ENCODE data around the gene WDR59. TPM values are rescaled to one million over a fixed set of nuclear protein-coding genes. Genes with fewer than 3 reads are reported as not detected.

Gene WDR59
- polyA plus RNA-seq, 1 of the 3 experiments (the other 2 are of a cell fraction) = 48.2 TPM

DNA sequence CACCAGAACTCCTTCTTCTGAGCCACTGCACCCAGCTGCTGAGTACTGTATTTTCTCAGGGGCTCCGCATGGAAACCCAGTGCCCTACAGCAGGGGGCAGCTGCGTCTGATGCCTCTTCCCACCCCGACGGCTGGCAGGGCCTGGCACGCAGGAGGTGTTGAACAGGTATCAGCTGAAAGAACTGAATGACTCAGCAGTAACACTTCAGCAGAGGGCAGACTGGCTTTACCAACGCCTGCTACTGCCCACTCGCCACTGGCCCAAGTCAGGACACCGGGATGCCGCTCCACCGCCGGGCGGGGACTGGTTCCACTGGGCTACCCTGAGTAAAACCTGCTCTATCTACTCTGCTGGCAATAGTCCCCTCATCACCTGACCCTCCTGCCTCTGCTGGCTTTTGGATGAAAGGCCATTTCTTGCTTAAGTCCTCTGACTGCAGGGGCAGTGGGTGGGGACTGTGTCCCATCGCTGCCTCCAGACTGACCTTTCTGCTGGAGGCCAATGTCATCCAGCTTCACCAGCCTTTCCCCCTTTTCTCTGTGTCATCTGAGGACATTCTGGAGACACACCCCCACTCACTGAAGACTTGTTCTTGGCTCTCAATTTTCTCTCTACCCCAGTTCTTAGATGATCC, 109.9 kb downstream of the WDR59 start:
- Histone ChIP-seq H3K36me3 (replicated peaks in 1 of 2; ENCODE audit: control insufficient read depth in 1 of 2, insufficient read depth in 2 of 2, low read length in 1 of 2) (peaks cover 19 to 30% of the 10 kb centered on the region in 2 experiments), H3F3A (replicated peaks; ENCODE audit: insufficient read depth) (no peaks in the 10 kb centered on the region), H4K20me1 (ENCODE audit: insufficient read depth) (no peaks in the 10 kb centered on the region), H3K4me1 (ENCODE audit: control insufficient read depth in 1 of 2, insufficient read depth in 2 of 2, low read depth in 1 of 2, low read length in 1 of 2) (peaks cover 0 to 3% of the 10 kb centered on the region in 2 experiments; a peak in 1 of 4 replicates), H3K27ac (ENCODE audit: low read depth in 2 of 2, low read length in 1 of 2) (no peak overlapping the region), H3K9me3 (no peaks in the 10 kb centered on the region), H3K27me3 (ENCODE audit: insufficient read depth) (no peaks in the 10 kb centered on the region), H3K4me3 (ENCODE audit: low read depth in 2 of 2, low read length in 1 of 2) (no peak overlapping the region), H3K9me2 (no peaks in the 10 kb centered on the region), H2AFZ (ENCODE audit: low read depth) (no peak overlapping the region), H3K79me2 (ENCODE audit: insufficient read depth) (no peaks in the 10 kb centered on the region), H3K9ac (no peak overlapping the region), H3K4me2 (no peak overlapping the region)
- no peak for TF ChIP-seq RCOR1 (IDR thresholded peaks at IDR 0.05; ENCODE audit: low read length)
- no peak for TF ChIP-seq TEAD4 (IDR thresholded peaks at IDR 0.05; ENCODE audit: borderline replicate concordance, insufficient read depth)
- no peak for TF ChIP-seq EP300 (IDR thresholded peaks at IDR 0.05; ENCODE audit: borderline replicate concordance in 1 of 2, low read depth in 1 of 2, low read length in 1 of 2)
- TF ChIP-seq RFX5 (IDR thresholded peaks at IDR 0.05; ENCODE audit: low read length) = no peak
- no peak for TF ChIP-seq MEF2A (IDR thresholded peaks at IDR 0.05; ENCODE audit: borderline replicate concordance, low read depth)
- TF ChIP-seq FOXJ3 (CRISPR knock-in tag; IDR thresholded peaks at IDR 0.05) = no peak
- no peak for TF ChIP-seq CHD2 (IDR thresholded peaks at IDR 0.05; ENCODE audit: low read length, partially characterized antibody)
- TF ChIP-seq NRF1 (IDR thresholded peaks at IDR 0.05; ENCODE audit: low read depth, low read length) = no peak
- TF ChIP-seq ELF1 (IDR thresholded peaks at IDR 0.05) = no peak
- no peak for TF ChIP-seq FOSL2 (IDR thresholded peaks at IDR 0.05; ENCODE audit: borderline replicate concordance, low read depth)
- no peak for TF ChIP-seq GATA2 (CRISPR knock-in tag; IDR thresholded peaks at IDR 0.05)
- POLR2A ChIA-PET = no interaction called here
- CTCF ChIA-PET = interaction anchor here (1.3 to 8.7 kb wide), 2 partner anchors 10 to 13 kb away, joined by 3 to 74 read pairs; no protein-coding TSS in a partner anchor
- WGBS (ENCODE audit: low lambda C conversion rate) = 95% methylated on average over 13 of the region's 13 CpGs
- DNase-seq = no peak

DNA sequence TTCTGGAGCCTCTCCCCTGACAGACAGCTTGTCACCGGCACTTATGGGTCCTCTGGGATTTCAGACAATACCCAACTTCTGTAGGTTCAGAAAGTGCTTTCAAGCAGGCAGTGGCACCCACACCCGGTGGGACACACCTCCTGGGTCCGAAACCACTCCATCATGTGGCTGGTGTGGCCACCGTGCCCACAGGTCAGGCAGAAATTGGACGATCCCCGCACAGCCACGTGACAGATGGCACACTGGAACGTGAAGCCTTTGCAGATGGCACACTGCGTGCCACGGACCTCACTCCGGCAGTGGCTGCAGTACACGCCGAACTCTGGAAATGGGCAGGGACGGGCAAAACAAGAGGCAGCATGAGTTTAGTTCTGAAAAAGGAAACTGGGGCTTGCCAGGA, 110.8 kb downstream of the WDR59 start:
- H3K36me3 ChIP-seq (replicated peaks in 1 of 2; ENCODE audit: control insufficient read depth in 1 of 2, insufficient read depth in 2 of 2, low read length in 1 of 2) = peaks cover 19 to 28% of the 10 kb centered on the region in 2 experiments
- H3K9me3 ChIP-seq = no peaks in the 10 kb centered on the region
- no peak overlapping the region for H3K4me3 ChIP-seq (ENCODE audit: low read depth in 2 of 2, low read length in 1 of 2)
- no peaks in the 10 kb centered on the region for H3K9me2 ChIP-seq
- CTCF ChIA-PET = interaction anchor here (0.7 to 8.7 kb wide), 4 partner anchors 9 to 61 kb away, joined by 3 to 74 read pairs (median 5); no protein-coding TSS in a partner anchor
- H3K4me2 ChIP-seq = no peak overlapping the region
- no peak overlapping the region for H3K27ac ChIP-seq (ENCODE audit: low read depth in 2 of 2, low read length in 1 of 2)
- DNase-seq = no peak
- H3K4me1 ChIP-seq (ENCODE audit: control insufficient read depth in 1 of 2, insufficient read depth in 2 of 2, low read depth in 1 of 2, low read length in 1 of 2) = peaks cover 0 to 3% of the 10 kb centered on the region in 2 experiments; a peak in 1 of 4 replicates
- H3K27me3 ChIP-seq (ENCODE audit: insufficient read depth) = no peaks in the 10 kb centered on the region
- no peak overlapping the region for H2AFZ ChIP-seq (ENCODE audit: low read depth)
- WGBS (ENCODE audit: low lambda C conversion rate) = 91% methylated on average over 10 of the region's 14 CpGs
- H3F3A ChIP-seq (replicated peaks; ENCODE audit: insufficient read depth) = no peaks in the 10 kb centered on the region
- TF ChIP-seq SMC3 (IDR thresholded peaks at IDR 0.05; ENCODE audit: low read depth, low read length) (no peak), MXI1 (IDR thresholded peaks at IDR 0.05; ENCODE audit: low read depth, low read length) (no peak), RAD21 (IDR thresholded peaks at IDR 0.05; ENCODE audit: low read length) (no peak), CHD2 (IDR thresholded peaks at IDR 0.05; ENCODE audit: low read length, partially characterized antibody) (no peak), SIN3A (IDR thresholded peaks at IDR 0.05; ENCODE audit: borderline replicate concordance, low read depth, low read length) (no peak), RFX5 (IDR thresholded peaks at IDR 0.05; ENCODE audit: low read length) (no peak), MEF2A (IDR thresholded peaks at IDR 0.05; ENCODE audit: borderline replicate concordance, low read depth) (no peak), EP300 (IDR thresholded peaks at IDR 0.05; ENCODE audit: borderline replicate concordance in 1 of 2, low read depth in 1 of 2, low read length in 1 of 2) (no peak), TCF12 (IDR thresholded peaks at IDR 0.05) (no peak)
- TF ChIP-seq, protein P1, sequence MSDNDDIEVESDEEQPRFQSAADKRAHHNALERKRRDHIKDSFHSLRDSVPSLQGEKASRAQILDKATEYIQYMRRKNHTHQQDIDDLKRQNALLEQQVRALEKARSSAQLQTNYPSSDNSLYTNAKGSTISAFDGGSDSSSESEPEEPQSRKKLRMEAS (IDR thresholded peaks at IDR 0.05; ENCODE audit: low read depth) = no peak
- TF ChIP-seq, protein P2, sequence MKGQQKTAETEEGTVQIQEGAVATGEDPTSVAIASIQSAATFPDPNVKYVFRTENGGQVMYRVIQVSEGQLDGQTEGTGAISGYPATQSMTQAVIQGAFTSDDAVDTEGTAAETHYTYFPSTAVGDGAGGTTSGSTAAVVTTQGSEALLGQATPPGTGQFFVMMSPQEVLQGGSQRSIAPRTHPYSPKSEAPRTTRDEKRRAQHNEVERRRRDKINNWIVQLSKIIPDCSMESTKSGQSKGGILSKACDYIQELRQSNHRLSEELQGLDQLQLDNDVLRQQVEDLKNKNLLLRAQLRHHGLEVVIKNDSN (IDR thresholded peaks at IDR 0.05; ENCODE audit: borderline replicate concordance, low read depth) = no peak
- TF ChIP-seq, protein P3, sequence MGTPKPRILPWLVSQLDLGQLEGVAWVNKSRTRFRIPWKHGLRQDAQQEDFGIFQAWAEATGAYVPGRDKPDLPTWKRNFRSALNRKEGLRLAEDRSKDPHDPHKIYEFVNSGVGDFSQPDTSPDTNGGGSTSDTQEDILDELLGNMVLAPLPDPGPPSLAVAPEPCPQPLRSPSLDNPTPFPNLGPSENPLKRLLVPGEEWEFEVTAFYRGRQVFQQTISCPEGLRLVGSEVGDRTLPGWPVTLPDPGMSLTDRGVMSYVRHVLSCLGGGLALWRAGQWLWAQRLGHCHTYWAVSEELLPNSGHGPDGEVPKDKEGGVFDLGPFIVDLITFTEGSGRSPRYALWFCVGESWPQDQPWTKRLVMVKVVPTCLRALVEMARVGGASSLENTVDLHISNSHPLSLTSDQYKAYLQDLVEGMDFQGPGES (IDR thresholded peaks at IDR 0.05; ENCODE audit: low read depth, low read length) = no peak
- TF ChIP-seq, protein P4, sequence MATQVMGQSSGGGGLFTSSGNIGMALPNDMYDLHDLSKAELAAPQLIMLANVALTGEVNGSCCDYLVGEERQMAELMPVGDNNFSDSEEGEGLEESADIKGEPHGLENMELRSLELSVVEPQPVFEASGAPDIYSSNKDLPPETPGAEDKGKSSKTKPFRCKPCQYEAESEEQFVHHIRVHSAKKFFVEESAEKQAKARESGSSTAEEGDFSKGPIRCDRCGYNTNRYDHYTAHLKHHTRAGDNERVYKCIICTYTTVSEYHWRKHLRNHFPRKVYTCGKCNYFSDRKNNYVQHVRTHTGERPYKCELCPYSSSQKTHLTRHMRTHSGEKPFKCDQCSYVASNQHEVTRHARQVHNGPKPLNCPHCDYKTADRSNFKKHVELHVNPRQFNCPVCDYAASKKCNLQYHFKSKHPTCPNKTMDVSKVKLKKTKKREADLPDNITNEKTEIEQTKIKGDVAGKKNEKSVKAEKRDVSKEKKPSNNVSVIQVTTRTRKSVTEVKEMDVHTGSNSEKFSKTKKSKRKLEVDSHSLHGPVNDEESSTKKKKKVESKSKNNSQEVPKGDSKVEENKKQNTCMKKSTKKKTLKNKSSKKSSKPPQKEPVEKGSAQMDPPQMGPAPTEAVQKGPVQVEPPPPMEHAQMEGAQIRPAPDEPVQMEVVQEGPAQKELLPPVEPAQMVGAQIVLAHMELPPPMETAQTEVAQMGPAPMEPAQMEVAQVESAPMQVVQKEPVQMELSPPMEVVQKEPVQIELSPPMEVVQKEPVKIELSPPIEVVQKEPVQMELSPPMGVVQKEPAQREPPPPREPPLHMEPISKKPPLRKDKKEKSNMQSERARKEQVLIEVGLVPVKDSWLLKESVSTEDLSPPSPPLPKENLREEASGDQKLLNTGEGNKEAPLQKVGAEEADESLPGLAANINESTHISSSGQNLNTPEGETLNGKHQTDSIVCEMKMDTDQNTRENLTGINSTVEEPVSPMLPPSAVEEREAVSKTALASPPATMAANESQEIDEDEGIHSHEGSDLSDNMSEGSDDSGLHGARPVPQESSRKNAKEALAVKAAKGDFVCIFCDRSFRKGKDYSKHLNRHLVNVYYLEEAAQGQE (IDR thresholded peaks at IDR 0.05; ENCODE audit: low read depth, low read length) = no peak
- POLR2A ChIA-PET = no interaction called here
- H3K79me2 ChIP-seq (ENCODE audit: insufficient read depth) = no peaks in the 10 kb centered on the region
- no peaks in the 10 kb centered on the region for H4K20me1 ChIP-seq (ENCODE audit: insufficient read depth)
- no peak overlapping the region for H3K9ac ChIP-seq
